Mammary epithelial cell (primary cell): ENCODE measurements around the gene ACSF3.

Experiments
- EZH2 ChIP-seq: IDR thresholded peaks from 2 replicates; pipeline ENCODE4 v1.6.1; 2012; ENCODE audit warnings: low read length, inconsistent platforms, borderline replicate concordance
- TF ChIP-seq, protein P1 (sequence below), 2 donors: IDR thresholded peaks in 1 of 2; conservative IDR thresholded peaks in 1 of 2; 2 replicates each; pipeline ENCODE4 v1.5.1; 2011 to 2012; ENCODE audit warnings: inconsistent platforms in 2 of 2, low read length in 2 of 2, mild to moderate bottlenecking in 2 of 2, control low read depth in 1 of 2, low read depth in 1 of 2; ENCODE audit not compliant: insufficient read depth in 1 of 2; ENCODE audit errors: extremely low read depth in 1 of 2

DNA sequence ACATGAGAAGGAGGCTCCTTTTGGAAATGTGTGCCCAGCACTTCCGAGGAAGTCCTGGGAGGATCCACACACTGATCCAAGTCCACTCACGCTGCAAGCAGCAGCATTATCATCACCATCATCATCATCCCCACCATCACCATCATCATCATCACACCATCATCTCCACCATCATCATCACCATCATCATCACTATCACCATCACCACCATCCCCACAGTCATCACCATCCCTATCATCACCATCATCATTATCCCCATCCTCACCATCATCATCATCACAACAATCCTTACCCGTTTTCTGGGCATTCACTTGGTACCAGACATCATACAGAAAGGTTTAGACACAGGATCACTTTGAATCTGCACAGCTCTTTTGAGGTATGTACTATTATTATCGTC lies 47.8 kb upstream of the ACSF3 start:
- TF ChIP-seq, protein P1, sequence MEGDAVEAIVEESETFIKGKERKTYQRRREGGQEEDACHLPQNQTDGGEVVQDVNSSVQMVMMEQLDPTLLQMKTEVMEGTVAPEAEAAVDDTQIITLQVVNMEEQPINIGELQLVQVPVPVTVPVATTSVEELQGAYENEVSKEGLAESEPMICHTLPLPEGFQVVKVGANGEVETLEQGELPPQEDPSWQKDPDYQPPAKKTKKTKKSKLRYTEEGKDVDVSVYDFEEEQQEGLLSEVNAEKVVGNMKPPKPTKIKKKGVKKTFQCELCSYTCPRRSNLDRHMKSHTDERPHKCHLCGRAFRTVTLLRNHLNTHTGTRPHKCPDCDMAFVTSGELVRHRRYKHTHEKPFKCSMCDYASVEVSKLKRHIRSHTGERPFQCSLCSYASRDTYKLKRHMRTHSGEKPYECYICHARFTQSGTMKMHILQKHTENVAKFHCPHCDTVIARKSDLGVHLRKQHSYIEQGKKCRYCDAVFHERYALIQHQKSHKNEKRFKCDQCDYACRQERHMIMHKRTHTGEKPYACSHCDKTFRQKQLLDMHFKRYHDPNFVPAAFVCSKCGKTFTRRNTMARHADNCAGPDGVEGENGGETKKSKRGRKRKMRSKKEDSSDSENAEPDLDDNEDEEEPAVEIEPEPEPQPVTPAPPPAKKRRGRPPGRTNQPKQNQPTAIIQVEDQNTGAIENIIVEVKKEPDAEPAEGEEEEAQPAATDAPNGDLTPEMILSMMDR (conservative IDR thresholded peaks at IDR 0.05 in 1 of 2, IDR thresholded peaks at IDR 0.05 in 1 of 2; ENCODE audit: extremely low read depth in 1 of 2, insufficient read depth in 1 of 2, low read depth in 1 of 2, low read length in 2 of 2) = no peak
- no peak for TF ChIP-seq EZH2
